ENCODE results near the gene TDRD9.
A peak's percentile ranks its signal among the peaks of the same experiment; 100 is the strongest.

Gene TDRD9

GRCh38 chr14:104076743-104077142, 148.5 kb downstream of the TDRD9 start:
- H3K4me1 ChIP-seq (ENCODE audit: control insufficient read depth, insufficient read depth, low read length): peaks cover 21% of the 10 kb centered on the region
- H3K4me3 ChIP-seq (ENCODE audit: low read length): no peak overlapping the region
- H3K9ac ChIP-seq (ENCODE audit: low read length): no peak overlapping the region
- H3K36me3 ChIP-seq (ENCODE audit: control insufficient read depth, insufficient read depth, low read length): no peaks in the 10 kb centered on the region
- no peaks in the 10 kb centered on the region for H3K27me3 ChIP-seq (ENCODE audit: control insufficient read depth, insufficient read depth, low read length)
- no peaks in the 10 kb centered on the region for H3K9me3 ChIP-seq (ENCODE audit: control insufficient read depth, low read length)

GRCh38 chr14:104078031-104078455, 149.8 kb downstream of the TDRD9 start:
- Histone ChIP-seq H3K36me3 (ENCODE audit: control insufficient read depth, insufficient read depth, low read length) (no peaks in the 10 kb centered on the region), H3K9ac (ENCODE audit: low read length) (no peak overlapping the region), H3K9me3 (ENCODE audit: control insufficient read depth, low read length) (no peaks in the 10 kb centered on the region), H3K4me3 (ENCODE audit: low read length) (no peak overlapping the region), H3K27me3 (ENCODE audit: control insufficient read depth, insufficient read depth, low read length) (no peaks in the 10 kb centered on the region), H3K4me1 (ENCODE audit: control insufficient read depth, insufficient read depth, low read length) (peaks cover 34% of the 10 kb centered on the region)

- H3K27me3 ChIP-seq (ENCODE audit: control insufficient read depth, insufficient read depth, low read length): peaks cover under 1% of the 10 kb centered on the region
- no peaks in the 10 kb centered on the region for H3K9me3 ChIP-seq (ENCODE audit: control insufficient read depth, low read length)
- no peaks in the 10 kb centered on the region for H3K36me3 ChIP-seq (ENCODE audit: control insufficient read depth, insufficient read depth, low read length)
- peak overlapping the region; percentile 51 for H3K9ac ChIP-seq (ENCODE audit: low read length)
- H3K4me1 ChIP-seq (ENCODE audit: control insufficient read depth, insufficient read depth, low read length): peaks cover 55% of the 10 kb centered on the region
- no peak overlapping the region for H3K4me3 ChIP-seq (ENCODE audit: low read length)
Measured at GRCh38 chr14:104080376-104081260, 152.4 kb downstream of the TDRD9 start.

- H3K9me3 ChIP-seq (ENCODE audit: control insufficient read depth, low read length): no peaks in the 10 kb centered on the region
- no peaks in the 10 kb centered on the region for H3K36me3 ChIP-seq (ENCODE audit: control insufficient read depth, insufficient read depth, low read length)
- peak overlapping the region; percentile 51 for H3K9ac ChIP-seq (ENCODE audit: low read length)
- H3K27me3 ChIP-seq (ENCODE audit: control insufficient read depth, insufficient read depth, low read length): peaks cover 8% of the 10 kb centered on the region
- H3K4me1 ChIP-seq (ENCODE audit: control insufficient read depth, insufficient read depth, low read length): peaks cover 63% of the 10 kb centered on the region
- peak overlapping the region; percentile 16 for H3K4me3 ChIP-seq (ENCODE audit: low read length)
Measured at GRCh38 chr14:104081261-104081835, 153.1 kb downstream of the TDRD9 start.

- Histone ChIP-seq H3K4me1 (ENCODE audit: control insufficient read depth, insufficient read depth, low read length) (peaks cover 69% of the 10 kb centered on the region), H3K27me3 (ENCODE audit: control insufficient read depth, insufficient read depth, low read length) (peaks cover 8% of the 10 kb centered on the region), H3K9me3 (ENCODE audit: control insufficient read depth, low read length) (no peaks in the 10 kb centered on the region), H3K4me3 (ENCODE audit: low read length) (peak overlapping the region; percentile 16), H3K9ac (ENCODE audit: low read length) (peak overlapping the region; percentile 26), H3K36me3 (ENCODE audit: control insufficient read depth, insufficient read depth, low read length) (no peaks in the 10 kb centered on the region)
Measured at GRCh38 chr14:104081951-104082464, 153.8 kb downstream of the TDRD9 start.

GRCh38 chr14:104082807-104083206, 154.6 kb downstream of the TDRD9 start:
- H3K36me3 ChIP-seq (ENCODE audit: control insufficient read depth, insufficient read depth, low read length): no peaks in the 10 kb centered on the region
- H3K4me3 ChIP-seq (ENCODE audit: low read length): no peak overlapping the region
- no peaks in the 10 kb centered on the region for H3K9me3 ChIP-seq (ENCODE audit: control insufficient read depth, low read length)
- H3K27me3 ChIP-seq (ENCODE audit: control insufficient read depth, insufficient read depth, low read length): peaks cover 8% of the 10 kb centered on the region
- peaks cover 77% of the 10 kb centered on the region for H3K4me1 ChIP-seq (ENCODE audit: control insufficient read depth, insufficient read depth, low read length)
- H3K9ac ChIP-seq (ENCODE audit: low read length): peak overlapping the region; percentile 26

GRCh38 chr14:104084251-104085002, 156.2 kb downstream of the TDRD9 start:
- peaks cover 80% of the 10 kb centered on the region for H3K4me1 ChIP-seq (ENCODE audit: control insufficient read depth, insufficient read depth, low read length)
- peak overlapping the region; percentile 40 for H3K9ac ChIP-seq (ENCODE audit: low read length)
- H3K4me3 ChIP-seq (ENCODE audit: low read length): no peak overlapping the region
- no peaks in the 10 kb centered on the region for H3K36me3 ChIP-seq (ENCODE audit: control insufficient read depth, insufficient read depth, low read length)
- H3K27me3 ChIP-seq (ENCODE audit: control insufficient read depth, insufficient read depth, low read length): peaks cover 8% of the 10 kb centered on the region
- no peaks in the 10 kb centered on the region for H3K9me3 ChIP-seq (ENCODE audit: control insufficient read depth, low read length)

- Histone ChIP-seq H3K9ac (ENCODE audit: low read length) (peak within 1 kb of the TSS; percentile 40), H3K9me3 (ENCODE audit: control insufficient read depth, low read length) (no peaks in the 10 kb centered on the region), H3K4me3 (ENCODE audit: low read length) (no peak within 1 kb of the TSS), H3K36me3 (ENCODE audit: control insufficient read depth, insufficient read depth, low read length) (no peaks in the 10 kb centered on the region), H3K4me1 (ENCODE audit: control insufficient read depth, insufficient read depth, low read length) (peaks cover 80% of the 10 kb centered on the region), H3K27me3 (ENCODE audit: control insufficient read depth, insufficient read depth, low read length) (peaks cover 8% of the 10 kb centered on the region)
Measured at GRCh38 chr14:104085032-104085888, 157.0 kb downstream of the TDRD9 start, which contains the start of gene ASPG. Gene ASPG (plus strand): TSS chr14:104085700. CDS start chr14:104085771, 71 bp downstream.

- no peak overlapping the region for H3K9ac ChIP-seq (ENCODE audit: low read length)
- peaks cover 8% of the 10 kb centered on the region for H3K27me3 ChIP-seq (ENCODE audit: control insufficient read depth, insufficient read depth, low read length)
- peaks cover 75% of the 10 kb centered on the region for H3K4me1 ChIP-seq (ENCODE audit: control insufficient read depth, insufficient read depth, low read length)
- no peaks in the 10 kb centered on the region for H3K36me3 ChIP-seq (ENCODE audit: control insufficient read depth, insufficient read depth, low read length)
- no peak overlapping the region for H3K4me3 ChIP-seq (ENCODE audit: low read length)
- no peaks in the 10 kb centered on the region for H3K9me3 ChIP-seq (ENCODE audit: control insufficient read depth, low read length)
Measured at GRCh38 chr14:104085889-104086201, 157.6 kb downstream of the TDRD9 start.

GRCh38 chr14:104086210-104086660, 158.0 kb downstream of the TDRD9 start:
- Histone ChIP-seq H3K4me3 (ENCODE audit: low read length) (no peak overlapping the region), H3K9me3 (ENCODE audit: control insufficient read depth, low read length) (no peaks in the 10 kb centered on the region), H3K4me1 (ENCODE audit: control insufficient read depth, insufficient read depth, low read length) (peaks cover 74% of the 10 kb centered on the region), H3K36me3 (ENCODE audit: control insufficient read depth, insufficient read depth, low read length) (no peaks in the 10 kb centered on the region), H3K9ac (ENCODE audit: low read length) (no peak overlapping the region), H3K27me3 (ENCODE audit: control insufficient read depth, insufficient read depth, low read length) (peaks cover 8% of the 10 kb centered on the region)
